NCI-H2107 (cell line): ENCODE results near the gene CABLES2.

Source experiments
- DNase-seq: peaks from one replicate; lab custom pipeline; 2025; lab: John Stamatoyannopoulos, UW

CABLES2 gene

GRCh38 chr20:62417981-62418708, 11.1 kb upstream of the CABLES2 start:
- no peak for DNase-seq

DNA sequence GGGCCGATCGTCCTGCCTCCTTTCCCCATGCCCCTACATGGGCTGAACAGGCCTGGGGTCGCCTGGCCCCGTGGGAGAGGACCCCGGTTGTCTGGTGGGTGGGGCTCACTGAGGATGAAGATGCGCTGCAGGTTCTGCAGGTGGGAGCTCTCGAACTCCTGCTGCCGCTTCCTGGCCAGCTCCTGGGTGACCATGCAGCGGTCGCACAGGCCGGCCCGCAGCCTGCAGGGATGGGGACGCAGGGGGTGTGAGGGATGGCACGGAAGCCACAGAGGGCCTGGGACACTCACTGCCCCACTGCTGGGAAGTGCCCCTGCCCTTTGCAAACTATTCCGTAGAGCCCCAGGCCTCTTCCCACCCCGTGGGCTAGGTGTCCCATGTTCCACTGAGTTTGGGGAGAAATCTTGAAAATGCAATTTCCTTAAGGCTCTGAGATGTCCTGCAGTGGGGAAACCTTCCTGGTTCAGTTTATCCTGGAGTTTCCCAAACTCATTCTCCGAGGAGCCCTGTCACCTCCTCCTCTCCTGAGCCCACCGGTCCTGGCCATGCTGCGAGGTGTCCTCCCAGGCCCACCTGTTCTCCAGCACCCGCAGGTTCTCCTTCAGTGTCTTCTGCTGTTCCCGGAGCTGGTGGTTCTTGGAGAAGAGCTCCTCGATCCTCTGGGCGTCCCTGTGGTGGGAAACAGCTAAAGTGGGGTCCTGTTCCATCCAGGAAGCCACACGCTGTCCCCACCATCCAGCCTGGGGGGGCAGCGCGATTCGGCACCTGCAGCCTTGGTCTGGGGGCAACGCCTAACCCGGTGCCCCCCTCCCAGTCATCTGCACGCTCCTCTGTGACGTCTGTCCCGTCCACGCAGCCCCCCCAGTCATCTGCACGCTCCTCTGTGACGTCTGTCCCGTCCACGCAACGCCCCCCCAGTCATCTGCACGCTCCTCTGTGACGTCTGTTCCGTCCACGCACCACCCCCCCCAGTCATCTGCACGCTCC, 9.9 kb upstream of the CABLES2 start:
- no peak for DNase-seq

- no peak for DNase-seq
Measured at GRCh38 chr20:62415354-62416111, 8.4 kb upstream of the CABLES2 start.

- DNase-seq, result no peak
Measured at GRCh38 chr20:62413896-62414481, 6.9 kb upstream of the CABLES2 start.

DNA sequence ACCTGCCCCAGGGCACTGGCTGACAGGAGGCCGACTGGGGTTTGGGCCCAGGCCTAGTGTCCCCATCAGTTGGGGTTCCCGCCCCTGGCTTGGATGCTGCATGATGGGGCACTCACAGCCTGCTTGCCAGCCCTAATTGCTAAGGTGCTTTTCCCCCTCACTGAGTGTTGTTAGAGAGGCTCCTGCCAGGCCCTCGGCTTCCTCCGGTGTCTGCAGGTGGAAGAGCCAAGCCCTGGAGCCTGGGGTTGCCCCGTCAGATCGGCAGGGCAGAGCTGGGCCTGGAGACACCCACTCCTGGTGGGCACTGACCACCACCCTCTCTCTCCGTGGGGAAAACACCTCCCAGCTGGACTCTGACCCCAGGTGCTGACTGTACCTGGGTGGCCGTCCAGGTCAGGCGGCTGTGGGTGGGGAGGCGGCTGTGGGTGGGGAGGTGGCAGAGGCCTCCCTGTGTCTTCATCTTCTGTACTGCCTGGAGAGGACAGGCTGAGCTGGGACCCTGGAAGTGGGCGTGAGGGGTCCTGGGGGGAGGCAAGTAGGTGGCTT, 6.0 kb upstream of the CABLES2 start:
- no peak for DNase-seq

GRCh38 chr20:62412194-62413024, 5.3 kb upstream of the CABLES2 start:
- DNase-seq, result no peak

GRCh38 chr20:62411479-62412193, 4.6 kb upstream of the CABLES2 start:
- no peak for DNase-seq

- DNase-seq, result no peak
Measured at GRCh38 chr20:62410746-62411478, 3.8 kb upstream of the CABLES2 start.

- DNase-seq, result no peak
Measured at GRCh38 chr20:62409931-62410745, 3.1 kb upstream of the CABLES2 start.

DNA sequence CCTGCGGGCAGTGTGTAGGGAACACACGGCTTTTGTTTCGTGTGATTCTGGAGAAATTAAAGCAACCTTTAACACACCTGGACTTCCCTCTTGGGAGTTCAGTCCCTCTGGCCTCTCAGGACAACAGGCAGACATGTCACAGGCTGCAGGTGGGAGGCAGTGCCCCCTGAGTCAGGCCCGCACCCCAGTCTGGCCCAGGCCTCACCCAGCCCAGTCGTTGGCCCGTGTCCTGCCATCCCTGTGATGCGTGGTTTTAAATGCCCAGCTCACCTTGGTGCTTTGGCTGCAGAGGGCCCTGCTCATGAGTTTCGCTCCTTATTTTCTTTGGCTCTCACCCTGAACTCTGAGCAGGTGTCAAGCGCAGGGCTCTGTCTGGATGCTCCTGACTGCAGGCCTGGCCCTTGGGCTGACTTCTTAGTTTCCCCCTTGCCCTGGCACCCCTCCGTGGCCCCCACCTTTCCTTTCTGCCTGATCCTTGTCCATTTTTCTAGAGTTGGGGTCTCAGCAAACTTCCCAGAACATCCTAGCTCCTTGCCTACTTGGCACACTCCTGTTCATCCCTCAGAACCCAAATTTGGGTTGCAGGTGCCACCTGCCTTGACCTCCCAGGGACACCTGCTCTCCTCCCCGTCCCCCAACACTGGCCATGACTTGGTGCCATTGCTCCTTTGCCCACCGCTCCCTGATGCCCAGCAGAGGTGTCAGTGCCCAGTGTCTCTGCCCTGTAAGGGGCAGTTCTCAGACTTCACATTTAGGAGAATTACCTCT, 2.2 kb upstream of the CABLES2 start:
- DNase-seq, result no peak

GRCh38 chr20:62408640-62409039, 1.6 kb upstream of the CABLES2 start:
- DNase-seq, result no peak

DNA sequence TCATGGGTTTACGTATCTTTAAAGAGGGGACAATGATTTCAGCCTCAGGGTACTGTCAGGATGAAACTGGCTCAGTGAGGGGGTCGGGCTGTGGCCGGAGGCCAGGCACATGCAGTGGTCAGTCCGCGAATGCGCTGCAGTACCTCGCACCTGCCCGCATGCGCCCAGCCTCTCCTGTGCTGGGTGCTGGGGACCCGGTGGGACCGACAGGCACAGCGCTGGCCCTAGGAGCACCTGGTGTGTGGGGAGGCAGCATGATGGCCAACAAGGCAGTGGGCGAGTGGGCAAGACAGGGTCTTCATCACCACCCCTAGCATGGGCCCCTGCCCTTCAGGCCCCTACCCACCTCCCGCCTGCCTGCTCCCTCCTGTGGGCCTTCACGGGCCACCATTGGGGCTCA, 970 bp upstream of the CABLES2 start:
- DNase-seq, result no peak

- DNase-seq, result no peak
Measured at GRCh38 chr20:62406635-62407176, 379 bp downstream of the CABLES2 start.

DNA sequence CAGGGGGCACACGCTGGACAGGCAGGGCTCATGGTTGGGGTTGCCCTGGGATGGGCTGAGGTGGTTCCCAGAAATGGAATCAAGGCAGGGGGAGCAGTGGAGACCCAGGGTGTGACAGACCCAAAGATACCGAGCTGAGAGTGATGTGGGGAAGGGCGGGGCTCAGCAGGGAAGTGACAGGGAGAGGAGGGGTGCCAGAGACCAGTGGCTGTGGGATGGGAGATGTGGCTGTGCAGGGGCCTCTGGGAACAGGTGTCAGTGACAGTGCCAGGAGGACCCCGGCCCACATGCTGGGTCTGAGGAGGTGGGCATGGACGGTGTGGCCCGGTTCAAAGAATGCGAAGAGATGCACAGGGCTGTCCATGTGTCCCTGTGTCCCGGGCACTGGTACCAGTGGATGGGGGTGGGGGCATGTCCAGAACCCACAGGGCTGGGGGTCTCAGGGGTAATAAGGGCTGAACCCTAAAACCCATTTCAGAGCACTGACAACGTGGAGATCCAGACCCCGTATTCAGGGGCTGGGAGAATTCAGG, 1.0 kb downstream of the CABLES2 start:
- DNase-seq, result no peak

- DNase-seq, result no peak
Measured at GRCh38 chr20:62405108-62405980, 1.7 kb downstream of the CABLES2 start.

DNA sequence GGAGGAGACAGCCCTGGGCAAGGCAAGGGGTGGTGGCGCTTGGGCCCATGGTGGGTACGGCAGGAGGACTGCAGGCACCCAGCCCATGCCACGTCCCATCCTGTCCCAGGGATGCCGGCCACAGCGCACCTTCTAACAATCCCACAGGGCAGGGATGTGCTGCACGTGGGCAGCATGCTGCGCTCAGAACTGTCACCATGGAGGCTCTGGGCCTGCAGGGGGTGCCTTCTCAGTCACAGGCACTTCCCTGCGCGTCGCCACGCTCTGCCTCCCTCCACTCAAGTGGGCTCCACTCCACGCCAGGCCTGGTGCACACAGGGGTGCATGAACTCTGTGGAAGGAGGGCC, 2.4 kb downstream of the CABLES2 start:
- DNase-seq, result no peak
